Left ventricle myocardium superior (tissue), 1 donor: ENCODE measurements around the gene ZDHHC1. TPM values are rescaled to one million over a fixed set of nuclear protein-coding genes. Genes with fewer than 3 reads are reported as not detected.
A peak's percentile ranks its signal among the peaks of the same experiment; 100 is the strongest.

Source experiments
- ATAC-seq: fragments of 200-7000 bp; cut with Tn5 transposase; one replicate; pipeline ENCODE4 v1.9.1; 2020; ENCODE audit warnings: mild to moderate bottlenecking, moderate library complexity
- DNase-seq: peaks from one replicate; pipeline ENCODE4 v3.0.0-alpha.2; 2020
- intact Hi-C: fragments of 100-400 bp; cut with micrococcal nuclease; formaldehyde crosslinking; loops from one replicate; pipeline ENCODE4 v1.11.0; 2022
- long read RNA-seq: library from polyadenylated mRNA; unstranded; transcript quantifications from one replicate; pipeline ENCODE4 v2.0.0, GENCODE V29; 2021
- total RNA-seq: library from RNA; stranded (reverse); fragmentation: NEBNext Ultra II Directional; extraction: Animal tissue kit (Norgen Biotek cat#: 25700); gene quantifications from one replicate; pipeline ENCODE4 v1.2.1, GENCODE V29; 2021
- donor health status: DM: no; HTN: yes; CAD: no; lungs with severe emphysema.

ZDHHC1 gene
- 3.5 TPM for total RNA-seq
- long read RNA-seq, partial matches to known transcripts, result 6 of 11 reads
- long read RNA-seq, other reads (novel, unspliced or antisense), result 2 of 11 reads

DNA sequence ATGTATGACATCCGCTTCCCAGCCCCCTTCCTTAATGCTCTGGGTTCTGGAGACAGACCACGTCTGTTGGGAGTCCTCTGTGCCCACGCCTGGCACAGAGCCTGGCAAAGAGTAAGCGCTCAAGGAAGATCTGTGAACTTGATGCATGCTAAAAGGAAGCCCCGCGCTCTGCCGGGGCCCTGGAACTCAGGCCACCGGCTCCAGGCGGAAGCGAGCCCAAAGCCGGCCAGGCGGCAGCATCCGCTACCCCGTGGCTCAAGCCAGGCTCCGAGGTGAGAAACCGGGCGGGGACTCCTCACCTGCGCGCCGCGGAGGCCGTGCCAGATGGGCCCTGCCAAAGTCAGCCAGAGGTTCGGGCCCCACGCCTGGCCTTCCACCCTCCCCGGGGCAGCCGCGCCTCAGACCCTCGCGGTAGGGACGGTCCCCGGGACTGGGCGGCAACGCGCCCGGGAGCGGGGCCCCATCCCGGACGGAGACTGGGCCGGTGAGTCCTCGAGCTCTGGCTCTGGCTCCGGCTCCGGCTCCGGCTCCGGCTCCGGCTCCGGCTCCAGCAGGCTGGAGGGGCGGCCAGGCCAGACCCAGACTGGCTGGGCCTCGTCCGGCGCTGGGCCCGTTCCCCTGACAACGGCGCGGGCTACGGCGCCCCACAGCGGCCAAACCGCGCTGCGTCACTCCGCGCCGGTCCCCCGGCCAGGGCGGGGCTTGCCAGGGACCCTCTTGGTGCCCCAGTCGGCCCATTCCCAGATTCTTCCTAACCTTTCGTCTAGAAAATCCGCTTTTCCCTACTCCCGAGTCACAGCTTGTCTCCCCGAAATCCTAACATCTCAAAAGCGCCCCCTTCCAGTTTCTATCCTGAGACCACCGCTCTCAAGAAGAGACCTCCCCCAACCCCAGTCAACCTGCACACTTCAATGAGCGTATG lies at the start of gene ZDHHC1:
ZDHHC1 (minus strand) TSS at position 606 of the 922 bp plus-strand sequence. CDS start 8,702 bp downstream, outside the sequence.
- intact Hi-C loops, result no loop called here
- DNase-seq (peak; percentile 90), ATAC-seq (peak; percentile 98)

- no peak for ATAC-seq
- intact Hi-C loops, result no loop called here
- peak; percentile 21 for DNase-seq
Measured at GRCh38 chr16:67464565-67464964, 48.3 kb upstream of the ZDHHC1 start.

GRCh38 chr16:67463691-67464090 lies 47.4 kb upstream of the ZDHHC1 start:
- DNase-seq, result peak; percentile 23
- intact Hi-C loops, result no loop called here
- ATAC-seq, result no peak

- intact Hi-C loops, result no loop called here
- peak; percentile 20 for DNase-seq
- no peak for ATAC-seq
Measured at GRCh38 chr16:67463059-67463458, 46.8 kb upstream of the ZDHHC1 start.

- DNase-seq (peak; percentile 31), ATAC-seq (no peak)
- intact Hi-C loops, result no loop called here
Measured at GRCh38 chr16:67462279-67462655, 46.0 kb upstream of the ZDHHC1 start.

GRCh38 chr16:67461600-67462278 lies 45.5 kb upstream of the ZDHHC1 start:
- ATAC-seq, result no peak
- intact Hi-C loops, result no loop called here
- no peak for DNase-seq

GRCh38 chr16:67460961-67461360 lies 44.7 kb upstream of the ZDHHC1 start:
- no peak for ATAC-seq
- DNase-seq, result no peak
- intact Hi-C loops, result no loop called here

GRCh38 chr16:67460168-67460567 lies 43.9 kb upstream of the ZDHHC1 start:
- peak; percentile 43 for ATAC-seq
- DNase-seq, result peak; percentile 57
- intact Hi-C loops, result no loop called here

GRCh38 chr16:67459861-67460150 lies 43.5 kb upstream of the ZDHHC1 start:
- ATAC-seq, result peak; percentile 58
- DNase-seq, result peak; percentile 74
- intact Hi-C loops, result no loop called here

DNA sequence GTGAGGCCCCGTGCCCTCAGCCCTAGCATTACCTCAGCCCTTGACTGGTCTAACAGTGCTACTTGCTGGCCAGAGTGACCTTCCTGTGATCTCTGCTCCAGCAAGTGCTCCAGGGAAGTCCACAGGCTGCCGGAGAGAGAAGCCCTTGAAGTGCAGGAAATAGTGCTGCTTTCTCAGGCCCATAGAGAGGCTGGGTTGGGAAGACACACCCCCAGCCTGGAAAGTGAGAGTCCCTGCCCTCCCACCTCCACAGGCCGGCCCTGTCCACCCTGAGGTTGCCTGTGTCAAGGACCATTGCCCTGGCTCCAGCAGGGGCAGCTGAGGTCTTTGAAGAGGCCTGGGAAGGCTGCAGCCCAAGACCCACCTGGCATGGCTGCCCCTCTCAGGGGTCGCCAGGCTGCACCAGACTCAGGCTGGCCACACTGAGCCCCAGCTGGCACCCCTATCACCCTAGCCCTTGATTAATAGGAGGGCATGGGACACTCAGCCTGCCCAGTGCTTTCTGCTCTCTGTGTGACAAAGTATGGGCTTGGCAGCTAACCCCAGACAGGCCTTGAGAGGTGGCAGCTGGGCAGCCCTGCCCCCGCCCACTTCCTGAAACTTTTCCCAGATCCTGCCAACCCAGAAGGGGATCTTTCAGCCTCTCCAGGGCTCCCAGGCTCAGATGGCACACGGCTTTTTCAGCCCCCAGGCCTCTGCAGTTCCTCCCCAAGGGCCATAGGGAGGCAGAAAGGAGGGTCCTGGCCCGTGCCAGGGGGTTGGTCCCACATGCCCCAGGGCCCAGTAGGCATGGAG lies 43.0 kb upstream of the ZDHHC1 start:
- peak; percentile 74 for DNase-seq
- ATAC-seq, result peak; percentile 64
- intact Hi-C loops, result no loop called here

DNA sequence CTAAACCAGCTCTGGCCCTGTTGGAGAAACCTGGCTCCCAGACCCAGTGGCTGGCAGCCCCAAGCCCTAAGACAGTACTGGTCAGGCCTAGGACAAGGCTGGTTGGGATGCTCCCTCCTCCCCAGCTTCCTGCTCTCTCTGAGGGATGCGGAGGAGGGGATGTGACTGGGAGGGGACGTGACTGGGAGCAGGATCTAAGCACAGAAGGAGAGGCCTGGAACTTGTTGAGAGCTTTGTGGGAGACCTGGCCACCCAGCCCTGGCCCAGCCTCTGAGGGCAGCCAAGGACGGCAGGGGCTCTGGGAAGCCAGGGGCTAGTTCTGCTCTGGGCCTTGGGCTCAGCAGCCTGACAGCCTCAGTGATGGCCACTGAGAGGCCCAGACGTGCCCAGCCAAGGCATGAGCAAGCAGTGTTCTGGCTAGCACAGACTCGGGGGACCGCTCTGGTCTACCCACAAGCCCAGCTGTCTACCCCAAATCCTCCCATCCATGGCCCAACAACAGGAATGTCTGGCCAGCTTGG lies 41.9 kb upstream of the ZDHHC1 start:
- ATAC-seq, result peak; percentile 22
- DNase-seq, result peak; percentile 69
- intact Hi-C loops, result no loop called here

DNA sequence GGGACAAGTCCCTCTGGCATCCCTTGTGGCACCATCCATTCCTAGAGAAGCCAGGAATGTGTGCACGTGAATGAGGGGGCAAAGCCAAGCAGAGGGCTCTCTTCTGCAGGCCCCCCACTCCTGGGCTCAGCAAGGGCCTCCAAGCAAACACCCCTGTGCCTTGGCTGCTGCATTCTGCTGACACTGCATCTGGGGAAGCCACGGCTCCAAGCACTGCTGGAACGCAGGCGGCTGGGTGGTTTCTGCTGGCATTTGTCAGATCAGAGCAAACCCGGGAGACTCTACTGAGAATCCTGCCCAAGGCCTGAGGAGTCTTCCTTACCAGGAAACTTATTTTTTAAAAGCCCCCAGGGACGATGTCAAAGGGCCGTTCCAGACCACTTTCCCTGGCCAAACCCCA lies 41.3 kb upstream of the ZDHHC1 start:
- intact Hi-C loops, result no loop called here
- DNase-seq (no peak), ATAC-seq (no peak)

DNA sequence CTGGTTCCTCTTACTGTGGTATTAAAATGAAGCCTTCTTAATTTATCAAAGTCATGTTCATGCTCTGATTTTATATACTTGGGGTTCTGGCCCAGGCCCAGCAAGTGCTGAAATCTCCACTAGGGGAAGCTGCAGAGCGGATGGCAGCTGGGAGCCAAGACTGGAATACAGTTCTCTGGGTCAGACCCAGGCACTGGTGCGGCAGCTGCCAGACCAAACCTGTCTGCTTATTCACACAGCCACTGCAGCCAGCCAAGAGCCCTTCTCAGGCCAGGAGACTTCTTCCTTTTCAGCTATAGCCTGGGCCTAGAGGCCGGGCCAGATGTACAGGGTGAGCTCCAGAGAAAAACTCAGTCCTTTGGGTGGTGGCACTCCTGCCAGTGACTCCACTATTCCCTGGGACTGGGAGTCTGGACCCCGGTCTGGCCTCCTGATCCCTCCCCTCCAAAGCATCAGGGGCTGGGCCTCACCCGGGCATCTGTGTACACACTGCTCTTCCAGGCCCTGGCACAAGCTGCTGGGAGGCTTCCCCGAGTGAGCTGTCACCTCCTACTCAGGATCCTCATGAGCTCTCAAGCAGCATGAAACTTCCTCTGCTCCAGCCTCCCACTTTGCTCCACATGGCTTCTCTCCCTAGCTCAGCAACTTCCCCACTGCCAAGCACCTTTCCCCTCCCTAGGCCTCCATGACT lies 40.3 kb upstream of the ZDHHC1 start:
- ATAC-seq (peak; percentile 55), DNase-seq (peak; percentile 86)
- intact Hi-C loops, result no loop called here

DNA sequence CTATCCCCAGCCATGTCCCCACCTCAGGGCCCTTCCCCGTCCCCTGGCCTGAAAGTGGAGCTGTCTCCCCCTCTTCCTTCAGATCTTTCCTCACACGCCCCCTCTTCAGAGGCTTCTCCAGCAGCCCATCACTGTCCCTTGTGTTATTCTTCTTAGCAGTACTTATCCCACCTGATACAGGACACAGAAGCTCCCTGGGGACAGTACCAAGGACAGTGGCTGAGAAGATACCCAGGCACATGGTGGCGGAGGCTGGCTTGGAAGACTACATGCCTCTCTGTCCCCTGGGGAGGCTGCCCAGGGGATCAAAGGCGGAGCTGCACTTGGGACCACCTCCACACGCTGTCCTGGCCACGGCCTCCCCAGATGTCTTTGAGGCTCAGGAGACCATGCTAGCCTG lies 38.6 kb upstream of the ZDHHC1 start:
- ATAC-seq (no peak), DNase-seq (no peak)
- intact Hi-C loops, result no loop called here

DNA sequence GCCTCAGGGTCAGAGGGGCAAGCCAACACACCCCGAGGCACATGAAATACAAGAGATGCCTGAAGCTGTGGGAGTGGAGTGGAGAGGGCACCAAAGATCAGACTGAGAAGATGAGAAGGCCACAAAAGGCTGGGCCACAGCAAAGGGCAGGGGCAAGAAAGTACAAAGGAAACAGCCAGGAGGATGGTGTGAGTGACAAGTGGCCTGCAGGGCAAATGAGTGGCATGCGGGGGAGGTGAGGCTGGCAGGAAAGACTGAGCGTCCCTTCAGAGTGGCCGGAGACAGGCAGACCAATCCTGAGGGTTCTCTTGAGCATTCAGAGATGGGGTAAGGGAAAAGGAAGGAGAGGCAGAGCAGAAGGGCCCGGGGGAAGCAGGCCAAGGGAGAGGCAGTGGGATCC lies 37.8 kb upstream of the ZDHHC1 start:
- DNase-seq (no peak), ATAC-seq (no peak)
- intact Hi-C loops, result no loop called here

DNA sequence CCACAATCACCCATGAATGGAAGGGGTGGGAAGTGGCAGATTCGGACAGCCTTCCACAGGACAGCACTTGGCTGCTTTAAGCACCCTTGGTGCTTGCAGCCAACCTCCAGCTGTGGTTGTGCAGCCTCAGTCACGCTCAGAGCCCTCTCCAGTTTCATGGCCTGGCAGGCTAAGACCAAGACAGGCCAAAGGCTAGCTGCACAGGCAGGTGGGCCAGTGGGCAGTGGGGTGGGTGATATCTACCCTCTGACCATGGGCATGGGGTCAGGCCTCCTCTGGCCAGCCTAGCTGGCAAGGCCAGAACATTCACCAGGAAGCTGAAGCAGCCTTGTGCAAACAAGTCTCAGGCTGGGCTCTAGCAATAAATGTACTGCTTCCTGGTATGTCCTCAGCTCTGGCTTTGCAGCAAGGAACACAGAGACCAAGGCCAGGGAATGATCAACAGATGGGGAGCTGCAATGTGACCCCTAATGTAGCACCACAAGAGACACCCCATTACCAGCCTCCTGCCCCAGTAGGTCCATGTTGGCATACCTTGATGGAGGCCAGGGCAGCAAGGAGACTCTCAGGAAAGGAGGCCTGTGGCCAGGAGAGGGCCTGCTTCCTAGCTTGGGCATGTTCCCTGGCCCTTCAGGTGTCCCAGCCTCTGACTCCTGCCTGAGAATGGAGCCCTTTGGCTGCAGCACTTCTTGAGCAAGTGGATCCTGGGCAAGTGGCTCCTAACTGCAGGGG lies 35.6 kb upstream of the ZDHHC1 start:
- peak; percentile 18 for ATAC-seq
- peak; percentile 55 for DNase-seq
- intact Hi-C loops, result no loop called here

GRCh38 chr16:67451061-67451703 lies 34.9 kb upstream of the ZDHHC1 start:
- ATAC-seq (no peak), DNase-seq (peak; percentile 71)
- intact Hi-C loops, result no loop called here

DNA sequence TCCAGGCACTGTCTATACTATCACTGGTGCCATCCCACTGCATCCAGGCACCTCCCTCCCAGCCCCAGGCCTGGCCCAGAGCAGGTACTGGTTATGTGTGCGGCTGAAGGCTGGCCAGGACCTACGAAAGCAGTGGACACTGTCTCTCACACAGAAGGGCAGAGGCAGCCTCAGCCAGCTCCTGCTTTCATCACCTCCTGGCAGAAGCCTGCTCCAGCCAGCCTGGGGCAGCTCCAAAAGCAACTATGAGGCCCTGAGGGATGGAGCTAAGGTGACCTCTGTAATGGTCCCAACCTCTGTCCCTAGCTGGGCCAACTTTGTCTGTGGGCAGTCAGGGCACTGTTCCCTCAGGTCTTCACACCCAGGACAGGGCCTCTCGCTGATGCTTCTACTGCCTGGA lies 33.5 kb upstream of the ZDHHC1 start:
- DNase-seq, result peak; percentile 79
- intact Hi-C loops, result no loop called here
- peak; percentile 46 for ATAC-seq
